Liver (tissue), 3 donors: ENCODE results near the gene MAP6.

Experiments
- CTCF ChIP-seq: fragments of 150-350 bp; IDR thresholded peaks from 2 replicates; pipeline ENCODE4 v1.5.1; 2017; ENCODE audit warnings: improper control_type of control experiment, low read depth, low read length; ENCODE audit not compliant: missing input control
- EGR1 ChIP-seq, 2 donors: IDR thresholded peaks; 2 replicates each; pipeline ENCODE4 v1.6.1; 2016 to 2018; ENCODE audit warnings: antibody characterized with exemption in 2 of 2, low read depth in 2 of 2
- FOXA1 ChIP-seq: IDR thresholded peaks from 2 replicates; pipeline ENCODE4 v1.6.1; 2016; ENCODE audit warnings: antibody characterized with exemption
- GABPA ChIP-seq, 2 donors: IDR thresholded peaks in 1 of 2; conservative IDR thresholded peaks in 1 of 2; 2 replicates each; pipeline ENCODE4 v1.6.1; 2016; ENCODE audit warnings: antibody characterized with exemption in 2 of 2, mild to moderate bottlenecking in 1 of 2, moderate library complexity in 1 of 2
- HNF4G ChIP-seq: IDR thresholded peaks from 2 replicates; pipeline ENCODE4 v1.6.1; 2016; ENCODE audit warnings: antibody characterized with exemption
- JUND ChIP-seq, 2 donors: IDR thresholded peaks; 2 replicates each; pipeline ENCODE4 v1.6.1; 2016; ENCODE audit warnings: antibody characterized with exemption in 2 of 2
- MAX ChIP-seq: IDR thresholded peaks from 2 replicates; pipeline ENCODE4 v1.6.1; 2016; ENCODE audit warnings: antibody characterized with exemption
- RAD21 ChIP-seq, 2 donors: IDR thresholded peaks; 2 replicates each; pipeline ENCODE4 v1.6.1; 2016; ENCODE audit warnings: antibody characterized with exemption in 2 of 2, mild to moderate bottlenecking in 2 of 2
- RXRA ChIP-seq, 2 donors: IDR thresholded peaks; 2 replicates each; pipeline ENCODE4 v1.6.1; 2017 to 2018; ENCODE audit warnings: antibody characterized with exemption in 2 of 2, mild to moderate bottlenecking in 1 of 2
- SP1 ChIP-seq: IDR thresholded peaks from 2 replicates; pipeline ENCODE4 v1.6.1; 2018; ENCODE audit warnings: antibody characterized with exemption, mild to moderate bottlenecking
- TAF1 ChIP-seq: conservative IDR thresholded peaks from 2 replicates; pipeline ENCODE4 v1.6.1; 2016; ENCODE audit warnings: antibody characterized with exemption, mild to moderate bottlenecking
- ZBTB33 ChIP-seq: IDR thresholded peaks from 2 replicates; pipeline ENCODE4 v1.6.1; 2016; ENCODE audit warnings: antibody characterized with exemption
- donor health status: healthy.
- donor health status: healthy.

- TF ChIP-seq RAD21 (IDR thresholded peaks at IDR 0.05), result no peak
- TF ChIP-seq TAF1, result no peak
- TF ChIP-seq CTCF, result no peak
- no peak for TF ChIP-seq SP1
- no peak for TF ChIP-seq RXRA (IDR thresholded peaks at IDR 0.05)
- TF ChIP-seq EGR1 (IDR thresholded peaks at IDR 0.05; ENCODE audit: low read depth in 2 of 2), result no peak
- no peak for TF ChIP-seq HNF4G
- TF ChIP-seq GABPA (IDR thresholded peaks at IDR 0.05 in 1 of 2, conservative IDR thresholded peaks at IDR 0.05 in 1 of 2), result no peak
- no peak for TF ChIP-seq MAX
- TF ChIP-seq JUND (IDR thresholded peaks at IDR 0.05), result no peak
- no peak for TF ChIP-seq FOXA1
- no peak for TF ChIP-seq ZBTB33
These were observed 897 bp downstream of the MAP6 start for GRCh38 chr11:75667831-75668450.
